ENCODE data around the gene MINDY1. TPM values are rescaled to one million over a fixed set of nuclear protein-coding genes. Genes with fewer than 3 reads are reported as not detected.

Gene MINDY1
- total and polyA plus RNA-seq, 9 of the 15 experiments (the other 6 are each of a cell fraction or from before 2014, with no cell fraction given), result 0.49 to 11.0 (median 6.0) TPM

DNA sequence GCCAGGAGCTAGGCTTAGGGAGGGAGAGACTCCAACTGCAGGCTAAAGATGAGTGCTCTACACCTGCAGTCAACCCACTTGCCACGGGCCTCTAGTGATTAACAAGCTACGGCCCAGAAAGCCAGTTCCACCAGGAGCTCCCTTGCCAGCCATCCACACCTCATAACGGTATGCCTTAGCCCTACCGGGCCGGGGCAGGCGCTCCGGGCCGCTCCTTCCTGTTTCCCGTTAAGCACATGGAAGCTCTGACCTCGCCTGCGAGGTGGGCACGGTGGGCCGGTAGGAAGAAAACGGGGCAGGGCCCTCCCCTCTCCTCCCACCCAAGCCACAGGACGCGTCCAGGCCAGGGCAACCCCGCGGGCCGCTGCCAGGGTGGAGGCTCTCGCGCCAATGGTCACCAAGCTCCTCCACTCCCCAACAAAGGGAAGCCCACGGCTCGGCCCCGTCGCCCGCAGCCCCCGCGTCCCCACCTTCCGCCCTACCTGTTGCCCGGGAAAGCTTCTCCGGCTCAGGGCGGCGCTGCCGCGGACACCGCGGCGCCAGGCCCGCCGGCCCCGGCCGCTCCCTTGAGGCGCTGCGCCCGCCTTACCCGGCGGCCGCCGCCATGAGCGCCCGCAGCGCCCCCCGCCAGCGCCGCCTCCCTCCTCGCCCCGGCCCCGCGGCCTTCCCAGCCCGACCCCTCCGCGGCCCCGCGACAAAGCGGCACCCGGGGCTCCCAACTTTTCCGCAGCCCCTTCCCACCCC lies 32.7 kb downstream of the MINDY1 start:
- Histone ChIP-seq H3K36me3 (ENCODE audit: control insufficient read depth, insufficient read depth, low read length) (peaks cover 36% of the 10 kb centered on the region; the same call in 2 of the 3 replicates), H4K20me1 (replicated peaks; ENCODE audit: control insufficient read depth, insufficient read depth, low read length) (peaks cover 30% of the 10 kb centered on the region), H3K4me3 (peak overlapping the region; percentile 63), H3K27ac (ENCODE audit: extremely low read depth, low read depth, low read length) (peak overlapping the region; percentile 95), H3K9me1 (ENCODE audit: control insufficient read depth, insufficient read depth, low read length) (peaks cover 5% of the 10 kb centered on the region), H3K79me2 (ENCODE audit: control insufficient read depth, insufficient read depth, low read length) (peaks cover 77% of the 10 kb centered on the region), H3K4me1 (replicated peaks in 1 of 2; ENCODE audit: control insufficient read depth in 2 of 2, insufficient read depth in 2 of 2, low read length in 2 of 2) (peaks cover 52 to 66% of the 10 kb centered on the region in 2 experiments), H3K9me3 (replicated peaks; ENCODE audit: control insufficient read depth, insufficient read depth, low read depth, low read length) (no peaks in the 10 kb centered on the region), H2AFZ (ENCODE audit: low read depth, low read length) (no peak overlapping the region), H3K4me2 (ENCODE audit: insufficient read depth, low read length) (peak overlapping the region; percentile 92), H3K27me3 (ENCODE audit: control insufficient read depth in 2 of 2, insufficient read depth in 2 of 2, low read length in 2 of 2) (no peaks in the 10 kb centered on the region), H3K9ac (ENCODE audit: insufficient read depth in 1 of 2, low read depth in 2 of 2, low read length in 2 of 2) (peak overlapping the region; percentile 88 to 93)
- ChIA-PET CTCF (ENCODE audit: low intra/inter-chr PET ratio) (no interaction called here), POLR2A (interaction anchor here (0.6 to 4.3 kb wide), 11 partner anchors 10 to 429 kb away, joined by 3 to 58 read pairs (median 4); partner anchors contain the start of gene MCL1)
- BruUV-seq (replicated peaks), result no TSS peak
- no peak for FAIRE-seq
- WGBS (ENCODE audit: insufficient coverage, low coverage, missing lambda C conversion rate), result 1% methylated on average over 30 of the region's 67 CpGs
- intact Hi-C loops (cut with micrococcal nuclease), result loop anchor here (10.0 kb wide), 1 partner anchor 359 kb away; no protein-coding TSS in a partner anchor
- peak in 2 of 4 experiments; percentile 40 to 62 for DNase-seq (ENCODE audit: extremely low read depth in 1 of 4, low spot score in 3 of 4)
- peak; percentile 2; the same call in 2 of the 3 replicates for ATAC-seq
- in situ Hi-C loops (cut with MboI), result no loop called here
- TF ChIP-seq, protein P1, sequence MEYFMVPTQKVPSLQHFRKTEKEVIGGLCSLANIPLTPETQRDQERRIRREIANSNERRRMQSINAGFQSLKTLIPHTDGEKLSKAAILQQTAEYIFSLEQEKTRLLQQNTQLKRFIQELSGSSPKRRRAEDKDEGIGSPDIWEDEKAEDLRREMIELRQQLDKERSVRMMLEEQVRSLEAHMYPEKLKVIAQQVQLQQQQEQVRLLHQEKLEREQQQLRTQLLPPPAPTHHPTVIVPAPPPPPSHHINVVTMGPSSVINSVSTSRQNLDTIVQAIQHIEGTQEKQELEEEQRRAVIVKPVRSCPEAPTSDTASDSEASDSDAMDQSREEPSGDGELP (CRISPR knock-in tag; IDR thresholded peaks at IDR 0.05; ENCODE audit: borderline replicate concordance), result 0 out of 2 replicates have a peak, but pooled peaks have one; percentile 17
- TF ChIP-seq EP400 (IDR thresholded peaks at IDR 0.05) (peak; percentile 63), HDAC3 (IDR thresholded peaks at IDR 0.05; ENCODE audit: borderline replicate concordance, partially characterized antibody) (no peak), MYC (IDR thresholded peaks at IDR 0.05; ENCODE audit: low read depth, low read length) (peak; percentile 60), MYC (CRISPR knock-in tag; IDR thresholded peaks at IDR 0.05; ENCODE audit: borderline replicate concordance, low read depth) (no peak), IRF2 (CRISPR knock-in tag; IDR thresholded peaks at IDR 0.05) (no peak), HDAC1 (IDR thresholded peaks at IDR 0.05) (0 out of 4 replicates have a peak, but pooled peaks of 1 of the 2 experiments have one; percentile 24), CBX1 (IDR thresholded peaks at IDR 0.05; ENCODE audit: low read depth) (no peak), KDM5B (IDR thresholded peaks at IDR 0.05; ENCODE audit: insufficient replicate concordance, low read depth, low read length) (peak; percentile 40)
- TF ChIP-seq, protein P2, sequence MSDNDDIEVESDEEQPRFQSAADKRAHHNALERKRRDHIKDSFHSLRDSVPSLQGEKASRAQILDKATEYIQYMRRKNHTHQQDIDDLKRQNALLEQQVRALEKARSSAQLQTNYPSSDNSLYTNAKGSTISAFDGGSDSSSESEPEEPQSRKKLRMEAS (CRISPR knock-in tag; IDR thresholded peaks at IDR 0.05), result peak; percentile 72
- TF ChIP-seq, protein P3, sequence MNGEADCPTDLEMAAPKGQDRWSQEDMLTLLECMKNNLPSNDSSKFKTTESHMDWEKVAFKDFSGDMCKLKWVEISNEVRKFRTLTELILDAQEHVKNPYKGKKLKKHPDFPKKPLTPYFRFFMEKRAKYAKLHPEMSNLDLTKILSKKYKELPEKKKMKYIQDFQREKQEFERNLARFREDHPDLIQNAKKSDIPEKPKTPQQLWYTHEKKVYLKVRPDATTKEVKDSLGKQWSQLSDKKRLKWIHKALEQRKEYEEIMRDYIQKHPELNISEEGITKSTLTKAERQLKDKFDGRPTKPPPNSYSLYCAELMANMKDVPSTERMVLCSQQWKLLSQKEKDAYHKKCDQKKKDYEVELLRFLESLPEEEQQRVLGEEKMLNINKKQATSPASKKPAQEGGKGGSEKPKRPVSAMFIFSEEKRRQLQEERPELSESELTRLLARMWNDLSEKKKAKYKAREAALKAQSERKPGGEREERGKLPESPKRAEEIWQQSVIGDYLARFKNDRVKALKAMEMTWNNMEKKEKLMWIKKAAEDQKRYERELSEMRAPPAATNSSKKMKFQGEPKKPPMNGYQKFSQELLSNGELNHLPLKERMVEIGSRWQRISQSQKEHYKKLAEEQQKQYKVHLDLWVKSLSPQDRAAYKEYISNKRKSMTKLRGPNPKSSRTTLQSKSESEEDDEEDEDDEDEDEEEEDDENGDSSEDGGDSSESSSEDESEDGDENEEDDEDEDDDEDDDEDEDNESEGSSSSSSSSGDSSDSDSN (IDR thresholded peaks at IDR 0.05; ENCODE audit: borderline replicate concordance in 1 of 2, low read depth in 2 of 2, low read length in 2 of 2), result peak; percentile 56 to 77; a peak in 2 of 4 replicates
- TF ChIP-seq, protein P4, sequence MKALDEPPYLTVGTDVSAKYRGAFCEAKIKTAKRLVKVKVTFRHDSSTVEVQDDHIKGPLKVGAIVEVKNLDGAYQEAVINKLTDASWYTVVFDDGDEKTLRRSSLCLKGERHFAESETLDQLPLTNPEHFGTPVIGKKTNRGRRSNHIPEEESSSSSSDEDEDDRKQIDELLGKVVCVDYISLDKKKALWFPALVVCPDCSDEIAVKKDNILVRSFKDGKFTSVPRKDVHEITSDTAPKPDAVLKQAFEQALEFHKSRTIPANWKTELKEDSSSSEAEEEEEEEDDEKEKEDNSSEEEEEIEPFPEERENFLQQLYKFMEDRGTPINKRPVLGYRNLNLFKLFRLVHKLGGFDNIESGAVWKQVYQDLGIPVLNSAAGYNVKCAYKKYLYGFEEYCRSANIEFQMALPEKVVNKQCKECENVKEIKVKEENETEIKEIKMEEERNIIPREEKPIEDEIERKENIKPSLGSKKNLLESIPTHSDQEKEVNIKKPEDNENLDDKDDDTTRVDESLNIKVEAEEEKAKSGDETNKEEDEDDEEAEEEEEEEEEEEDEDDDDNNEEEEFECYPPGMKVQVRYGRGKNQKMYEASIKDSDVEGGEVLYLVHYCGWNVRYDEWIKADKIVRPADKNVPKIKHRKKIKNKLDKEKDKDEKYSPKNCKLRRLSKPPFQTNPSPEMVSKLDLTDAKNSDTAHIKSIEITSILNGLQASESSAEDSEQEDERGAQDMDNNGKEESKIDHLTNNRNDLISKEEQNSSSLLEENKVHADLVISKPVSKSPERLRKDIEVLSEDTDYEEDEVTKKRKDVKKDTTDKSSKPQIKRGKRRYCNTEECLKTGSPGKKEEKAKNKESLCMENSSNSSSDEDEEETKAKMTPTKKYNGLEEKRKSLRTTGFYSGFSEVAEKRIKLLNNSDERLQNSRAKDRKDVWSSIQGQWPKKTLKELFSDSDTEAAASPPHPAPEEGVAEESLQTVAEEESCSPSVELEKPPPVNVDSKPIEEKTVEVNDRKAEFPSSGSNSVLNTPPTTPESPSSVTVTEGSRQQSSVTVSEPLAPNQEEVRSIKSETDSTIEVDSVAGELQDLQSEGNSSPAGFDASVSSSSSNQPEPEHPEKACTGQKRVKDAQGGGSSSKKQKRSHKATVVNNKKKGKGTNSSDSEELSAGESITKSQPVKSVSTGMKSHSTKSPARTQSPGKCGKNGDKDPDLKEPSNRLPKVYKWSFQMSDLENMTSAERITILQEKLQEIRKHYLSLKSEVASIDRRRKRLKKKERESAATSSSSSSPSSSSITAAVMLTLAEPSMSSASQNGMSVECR (CRISPR knock-in tag; IDR thresholded peaks at IDR 0.05), result peak; percentile 38; the same call in 1 of the 2 replicates

Measured in K562 (cell line).